Measurements from ENCODE around the gene CELF4. TPM values are rescaled to one million over a fixed set of nuclear protein-coding genes. Genes with fewer than 3 reads are reported as not detected.

CELF4 gene
- total and polyA plus RNA-seq, 2 experiments from 2014 or later = 1.6 to 2.1 TPM

DNA sequence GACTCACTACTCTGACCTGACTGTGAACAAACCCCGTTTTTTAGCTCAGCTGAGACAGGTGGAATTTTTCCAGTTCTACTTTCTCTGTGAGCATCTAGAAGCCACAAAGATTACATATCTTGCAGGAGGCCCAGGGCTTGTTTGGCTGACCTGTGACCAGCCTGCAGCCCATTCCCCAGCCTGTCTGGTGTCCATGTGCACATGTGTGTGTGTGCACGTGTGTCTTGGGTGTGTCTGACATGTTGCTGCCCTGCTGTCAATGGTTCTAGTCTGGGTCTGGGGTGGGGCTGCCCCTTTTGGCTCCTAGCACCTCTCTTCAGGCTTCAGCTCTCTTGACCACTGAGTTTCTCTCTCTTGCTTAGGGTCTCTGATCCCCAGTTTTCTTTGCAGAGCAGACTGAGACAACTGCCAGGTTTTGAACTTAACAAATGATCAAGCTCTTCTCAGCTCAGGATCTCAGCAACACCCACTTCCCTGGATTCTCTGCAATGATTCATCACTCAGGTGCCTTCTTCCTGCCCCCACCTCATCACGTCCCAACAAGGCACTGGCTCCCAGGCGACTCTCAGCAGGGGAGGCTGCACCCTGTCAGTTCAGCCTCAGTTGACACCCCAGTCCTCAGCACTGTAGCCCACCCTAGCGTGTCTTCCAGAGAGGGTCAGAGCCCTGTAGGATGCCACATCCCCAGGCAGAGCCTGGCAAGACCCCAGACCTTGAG lies 130.3 kb downstream of the CELF4 start:
- Histone ChIP-seq H3K36me3 (no peaks in the 10 kb centered on the region), H3K27me3 (no peaks in the 10 kb centered on the region), H3K9me3 (ENCODE audit: low read depth) (no peaks in the 10 kb centered on the region), H3K4me1 (ENCODE audit: low read depth) (peaks cover 8% of the 10 kb centered on the region), H3K4me3 (no peak overlapping the region), H3K27ac (no peak overlapping the region)
- no peak for DNase-seq (ENCODE audit: low read depth in 1 of 2, low spot score in 1 of 2)
- TF ChIP-seq, protein P1, sequence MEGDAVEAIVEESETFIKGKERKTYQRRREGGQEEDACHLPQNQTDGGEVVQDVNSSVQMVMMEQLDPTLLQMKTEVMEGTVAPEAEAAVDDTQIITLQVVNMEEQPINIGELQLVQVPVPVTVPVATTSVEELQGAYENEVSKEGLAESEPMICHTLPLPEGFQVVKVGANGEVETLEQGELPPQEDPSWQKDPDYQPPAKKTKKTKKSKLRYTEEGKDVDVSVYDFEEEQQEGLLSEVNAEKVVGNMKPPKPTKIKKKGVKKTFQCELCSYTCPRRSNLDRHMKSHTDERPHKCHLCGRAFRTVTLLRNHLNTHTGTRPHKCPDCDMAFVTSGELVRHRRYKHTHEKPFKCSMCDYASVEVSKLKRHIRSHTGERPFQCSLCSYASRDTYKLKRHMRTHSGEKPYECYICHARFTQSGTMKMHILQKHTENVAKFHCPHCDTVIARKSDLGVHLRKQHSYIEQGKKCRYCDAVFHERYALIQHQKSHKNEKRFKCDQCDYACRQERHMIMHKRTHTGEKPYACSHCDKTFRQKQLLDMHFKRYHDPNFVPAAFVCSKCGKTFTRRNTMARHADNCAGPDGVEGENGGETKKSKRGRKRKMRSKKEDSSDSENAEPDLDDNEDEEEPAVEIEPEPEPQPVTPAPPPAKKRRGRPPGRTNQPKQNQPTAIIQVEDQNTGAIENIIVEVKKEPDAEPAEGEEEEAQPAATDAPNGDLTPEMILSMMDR (IDR thresholded peaks at IDR 0.05; ENCODE audit: low read depth, low read length) = no peak

DNA sequence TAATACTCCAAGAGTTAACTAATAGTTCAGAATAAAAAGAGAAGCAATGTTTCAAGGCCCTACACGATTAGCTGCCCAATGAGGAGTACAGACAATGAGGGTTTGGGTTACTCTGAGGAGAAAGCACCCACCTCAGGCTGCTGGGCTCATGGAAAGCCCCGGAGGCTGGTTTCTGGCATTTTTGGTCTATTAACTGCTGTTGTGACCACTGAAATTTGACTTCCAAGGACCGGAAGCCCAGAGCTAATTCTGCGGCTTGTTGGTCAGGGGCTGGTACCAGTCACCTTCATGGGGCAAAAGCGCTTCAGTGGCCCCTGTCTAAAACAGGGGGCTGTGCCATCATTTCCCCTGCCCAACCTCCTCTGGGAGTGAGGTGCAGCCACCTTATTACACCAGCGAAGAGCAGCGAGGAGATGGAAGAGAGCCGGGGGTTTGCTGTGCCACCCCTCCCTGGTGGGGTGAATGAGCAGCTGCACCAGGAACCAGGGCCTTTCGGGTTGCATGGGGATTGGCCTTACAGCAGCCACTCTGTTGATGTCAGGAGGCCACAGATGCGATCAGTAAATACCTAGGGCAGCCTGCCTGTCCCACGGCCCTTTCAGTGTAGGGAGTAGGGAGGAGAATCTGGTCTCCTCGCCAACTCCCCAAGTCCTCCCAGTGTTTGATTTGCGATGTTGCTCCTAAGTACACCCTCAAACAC lies 131.3 kb downstream of the CELF4 start:
- TF ChIP-seq, protein P1 (IDR thresholded peaks at IDR 0.05; ENCODE audit: low read depth, low read length) = no peak
- Histone ChIP-seq H3K36me3 (no peaks in the 10 kb centered on the region), H3K4me3 (no peak overlapping the region), H3K9me3 (ENCODE audit: low read depth) (no peaks in the 10 kb centered on the region), H3K4me1 (ENCODE audit: low read depth) (peaks cover 8% of the 10 kb centered on the region), H3K27ac (no peak overlapping the region), H3K27me3 (no peaks in the 10 kb centered on the region)
- no peak for DNase-seq (ENCODE audit: low read depth in 1 of 2, low spot score in 1 of 2)

DNA sequence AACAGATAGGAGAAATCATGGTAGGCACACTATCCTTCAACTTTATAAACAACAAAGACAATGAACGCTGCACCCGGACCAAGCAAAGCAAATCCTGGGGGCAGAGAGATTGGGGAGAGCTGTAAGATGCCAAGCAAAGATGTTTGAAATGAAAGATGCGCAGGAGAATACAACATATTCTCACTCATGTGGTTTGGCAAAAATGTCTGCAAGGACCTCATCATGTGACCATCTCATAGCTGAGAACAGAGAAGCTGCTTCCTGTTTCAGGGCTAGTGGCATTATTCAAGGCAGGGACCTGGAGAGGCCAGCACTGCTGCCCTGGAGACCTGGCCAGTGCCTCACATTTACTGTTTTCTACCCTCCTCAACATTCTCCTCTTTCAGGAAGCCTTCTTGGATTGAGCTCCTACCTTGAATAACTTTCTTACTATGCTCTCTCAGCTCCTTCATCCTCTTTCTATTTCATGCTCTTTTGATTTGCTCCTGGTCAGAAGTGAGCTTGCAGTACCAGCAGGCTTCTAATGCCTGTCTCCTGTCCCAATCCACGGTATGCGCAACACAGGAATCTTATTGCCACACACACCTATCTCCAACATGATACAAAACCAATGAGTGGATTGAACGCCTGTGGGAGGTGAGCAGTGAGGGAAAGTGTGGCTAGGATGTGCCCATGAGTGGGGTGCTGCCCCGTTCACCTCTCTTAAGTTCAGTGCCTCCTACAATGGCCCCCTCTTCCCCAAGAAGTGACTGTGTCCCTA lies 133.0 kb downstream of the CELF4 start:
- TF ChIP-seq, protein P1 (IDR thresholded peaks at IDR 0.05; ENCODE audit: low read depth, low read length) = no peak
- no peaks in the 10 kb centered on the region for H3K27me3 ChIP-seq
- H3K9me3 ChIP-seq (ENCODE audit: low read depth) = no peaks in the 10 kb centered on the region
- no peak for DNase-seq (ENCODE audit: low read depth in 1 of 2, low spot score in 1 of 2)
- H3K27ac ChIP-seq = no peak overlapping the region
- H3K4me1 ChIP-seq (ENCODE audit: low read depth) = peaks cover 8% of the 10 kb centered on the region
- no peaks in the 10 kb centered on the region for H3K36me3 ChIP-seq
- H3K4me3 ChIP-seq = no peak overlapping the region

DNA sequence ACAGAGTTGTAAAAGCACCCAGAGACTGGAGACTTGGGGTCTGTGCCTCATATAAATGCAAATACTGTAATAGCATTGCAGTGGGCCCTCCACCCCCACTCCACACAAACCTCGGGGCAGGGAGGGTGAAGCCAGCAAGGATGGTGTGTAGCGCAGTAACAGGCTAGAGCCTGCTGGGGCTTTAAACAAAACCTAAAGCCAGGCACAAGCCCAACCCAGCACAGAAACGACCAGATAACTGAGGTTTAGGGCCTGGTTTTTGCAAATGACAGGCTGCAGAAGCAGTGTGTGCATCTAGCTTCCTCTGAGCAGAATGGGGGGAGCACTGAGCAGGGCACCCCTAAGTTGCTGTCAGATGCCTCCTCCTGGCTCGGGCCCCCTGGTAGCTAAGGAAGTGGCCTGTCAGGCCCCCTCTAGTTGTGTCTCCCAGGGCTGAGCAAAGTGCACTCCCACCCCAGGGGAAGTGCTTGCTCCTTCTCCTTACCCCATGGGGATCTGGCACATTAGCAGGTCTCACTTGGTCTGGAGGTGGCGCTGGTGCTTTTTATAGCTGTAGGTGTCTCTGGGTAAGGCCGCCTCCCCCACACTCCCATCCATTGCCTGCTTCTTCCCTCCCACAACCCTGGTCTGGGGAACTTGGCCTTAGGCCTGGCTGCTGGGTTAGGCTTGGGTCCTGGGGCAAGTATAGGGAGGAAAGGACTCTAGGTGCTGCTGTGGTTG lies 135.1 kb downstream of the CELF4 start:
- Histone ChIP-seq H3K27ac (no peak overlapping the region), H3K9me3 (ENCODE audit: low read depth) (no peaks in the 10 kb centered on the region), H3K27me3 (no peaks in the 10 kb centered on the region), H3K36me3 (no peaks in the 10 kb centered on the region), H3K4me3 (no peak overlapping the region), H3K4me1 (ENCODE audit: low read depth) (peaks cover 5% of the 10 kb centered on the region)
- no peak for DNase-seq (ENCODE audit: low read depth in 1 of 2, low spot score in 1 of 2)
- TF ChIP-seq, protein P1 (IDR thresholded peaks at IDR 0.05; ENCODE audit: low read depth, low read length) = no peak

DNA sequence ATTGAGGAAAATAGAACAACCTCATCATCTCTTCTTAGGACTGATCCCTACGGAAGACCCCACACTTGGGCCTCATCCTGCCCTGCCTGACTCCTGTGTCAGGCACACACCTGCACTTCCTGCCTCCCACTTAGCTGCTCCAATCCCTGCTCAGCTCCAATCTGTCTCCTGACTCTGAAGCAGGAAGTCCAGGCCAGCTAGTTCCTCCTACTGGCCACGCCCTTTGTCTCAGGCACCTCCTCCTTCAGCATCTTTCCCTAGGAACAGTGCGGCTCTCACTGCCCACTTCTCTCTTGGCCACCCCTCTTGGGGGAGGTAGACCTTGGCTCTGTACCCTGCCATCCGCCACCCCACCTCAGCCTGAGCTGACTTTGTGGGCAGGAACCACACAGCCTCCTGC lies 135.8 kb downstream of the CELF4 start:
- Histone ChIP-seq H3K4me1 (ENCODE audit: low read depth) (peaks cover 5% of the 10 kb centered on the region), H3K27me3 (no peaks in the 10 kb centered on the region), H3K27ac (no peak overlapping the region), H3K36me3 (no peaks in the 10 kb centered on the region), H3K4me3 (no peak overlapping the region), H3K9me3 (ENCODE audit: low read depth) (no peaks in the 10 kb centered on the region)
- no peak for DNase-seq (ENCODE audit: low read depth in 1 of 2, low spot score in 1 of 2)
- TF ChIP-seq, protein P1 (IDR thresholded peaks at IDR 0.05; ENCODE audit: low read depth, low read length) = no peak
